Measurements from ENCODE around the gene LMNB1. TPM values are rescaled to one million over a fixed set of nuclear protein-coding genes. Genes with fewer than 3 reads are reported as not detected.
A peak's percentile ranks its signal among the peaks of the same experiment; 100 is the strongest.

The LMNB1 gene
- total and polyA plus RNA-seq, 2 of the 13 experiments (the other 11 are each of a cell fraction or from before 2014, with no cell fraction given): 12.5 to 159 TPM

- H3K79me2 ChIP-seq (ENCODE audit: insufficient read depth, low read length): no peaks in the 10 kb centered on the region
- in situ Hi-C loops (cut with HindIII; ENCODE audit: extremely low pct_ligation_motif_present, low pct_unique_long_range_greater_than_20kb) (no loop called here), intact Hi-C loops (cut with micrococcal nuclease; ENCODE audit: unreplicated experiment) (no loop called here)
- 89% methylated on average over 5 of the region's 5 CpGs for WGBS (ENCODE audit: low lambda C conversion rate)
- TF ChIP-seq ZNF484 (CRISPR knock-in tag; IDR thresholded peaks at IDR 0.05; ENCODE audit: borderline replicate concordance, low read depth): no peak
- no peak for TF ChIP-seq U2AF1 (optimal IDR thresholded peaks at IDR 0.05; ENCODE audit: low read depth, low read length)
- H3K4me2 ChIP-seq (ENCODE audit: low read depth, low read length): no peak overlapping the region
- no peak overlapping the region for H3K4me3 ChIP-seq (replicated peaks in 1 of 3; ENCODE audit: insufficient read depth in 1 of 3, low read depth in 2 of 3, low read length in 3 of 3)
- no peak overlapping the region for H3K9ac ChIP-seq (ENCODE audit: insufficient read depth, low read depth, low read length)
- no peaks in the 10 kb centered on the region for H3K4me1 ChIP-seq (ENCODE audit: insufficient read depth, low read length)
- ChIA-PET CTCF (ENCODE audit: low intra/inter-chr PET ratio, low total read pairs) (no interaction called here), POLR2A (no interaction called here)
- 0 out of 5 replicates have a peak, but pooled peaks cover 0 to 4% of the 10 kb centered on the region in 2 experiments for H3K36me3 ChIP-seq (replicated peaks in 1 of 2; ENCODE audit: control insufficient read depth in 1 of 2, insufficient read depth in 2 of 2, low read length in 2 of 2)
- no peaks in the 10 kb centered on the region for H3K27me3 ChIP-seq (ENCODE audit: control insufficient read depth in 1 of 2, insufficient read depth in 2 of 2, low read length in 2 of 2)
- H3K27ac ChIP-seq (ENCODE audit: extremely low read length, insufficient read depth, low read length): no peak overlapping the region
- H4K20me1 ChIP-seq (ENCODE audit: insufficient read depth, low read length): no peaks in the 10 kb centered on the region
- no TSS peak for BruUV-seq (replicated peaks)
- no peak overlapping the region for H2AFZ ChIP-seq (ENCODE audit: low read length)
- FAIRE-seq (no peak), DNase-seq (ENCODE audit: low spot score) (no peak), ATAC-seq (no peak)
- H3K9me3 ChIP-seq (ENCODE audit: low read length): no peaks in the 10 kb centered on the region
Measured at GRCh38 chr5:126881821-126882600, 105.1 kb downstream of the LMNB1 start.

GRCh38 chr5:126883564-126884245 is 106.8 kb downstream of the LMNB1 start:
- H3K79me2 ChIP-seq (ENCODE audit: insufficient read depth, low read length): no peaks in the 10 kb centered on the region
- ATAC-seq (0 out of 3 replicates have a peak, but pooled peaks have one; percentile 28), DNase-seq (ENCODE audit: low spot score) (no peak), FAIRE-seq (no peak)
- CTCF ChIA-PET (ENCODE audit: low intra/inter-chr PET ratio, low total read pairs): no interaction called here
- WGBS (ENCODE audit: low lambda C conversion rate): 86% methylated on average over 2 of the region's 2 CpGs
- no peaks in the 10 kb centered on the region for H4K20me1 ChIP-seq (ENCODE audit: insufficient read depth, low read length)
- H3K36me3 ChIP-seq (replicated peaks in 1 of 2; ENCODE audit: control insufficient read depth in 1 of 2, insufficient read depth in 2 of 2, low read length in 2 of 2): no peaks in the 10 kb centered on the region
- no peak overlapping the region for H3K4me2 ChIP-seq (ENCODE audit: low read depth, low read length)
- in situ Hi-C loops (cut with HindIII; ENCODE audit: extremely low pct_ligation_motif_present, low pct_unique_long_range_greater_than_20kb): no loop called here
- H3K9ac ChIP-seq (ENCODE audit: insufficient read depth, low read depth, low read length): no peak overlapping the region
- no peak overlapping the region for H3K4me3 ChIP-seq (replicated peaks in 1 of 3; ENCODE audit: insufficient read depth in 1 of 3, low read depth in 2 of 3, low read length in 3 of 3)
- no peaks in the 10 kb centered on the region for H3K27me3 ChIP-seq (ENCODE audit: control insufficient read depth in 1 of 2, insufficient read depth in 2 of 2, low read length in 2 of 2)
- H2AFZ ChIP-seq (ENCODE audit: low read length): no peak overlapping the region
- no peaks in the 10 kb centered on the region for H3K4me1 ChIP-seq (ENCODE audit: insufficient read depth, low read length)
- intact Hi-C loops (cut with micrococcal nuclease; ENCODE audit: unreplicated experiment): no loop called here
- H3K27ac ChIP-seq (ENCODE audit: extremely low read length, insufficient read depth, low read length): no peak overlapping the region
- H3K9me3 ChIP-seq (ENCODE audit: low read length): no peaks in the 10 kb centered on the region
- no TSS peak for BruUV-seq (replicated peaks)
- POLR2A ChIA-PET: no interaction called here
- TF ChIP-seq ZBTB42 (CRISPR knock-in tag; IDR thresholded peaks at IDR 0.05) (no peak), ZNF503 (CRISPR knock-in tag; IDR thresholded peaks at IDR 0.05) (no peak), MEIS2 (CRISPR knock-in tag; IDR thresholded peaks at IDR 0.05) (no peak), ZNF576 (CRISPR knock-in tag; IDR thresholded peaks at IDR 0.05) (no peak), ZNF326 (CRISPR knock-in tag; IDR thresholded peaks at IDR 0.05; ENCODE audit: borderline replicate concordance) (no peak), FIP1L1 (IDR thresholded peaks at IDR 0.05; ENCODE audit: borderline replicate concordance, insufficient read depth, low read depth, low read length) (no peak), CREBL2 (CRISPR knock-in tag; IDR thresholded peaks at IDR 0.05; ENCODE audit: borderline replicate concordance) (no peak), ZNF414 (CRISPR knock-in tag; IDR thresholded peaks at IDR 0.05) (no peak), TARDBP (CRISPR knock-in tag; IDR thresholded peaks at IDR 0.05) (no peak), GZF1 (CRISPR knock-in tag; IDR thresholded peaks at IDR 0.05) (no peak), ZNF816 (CRISPR knock-in tag; IDR thresholded peaks at IDR 0.05; ENCODE audit: borderline replicate concordance) (no peak), ZFAT (CRISPR knock-in tag; conservative IDR thresholded peaks at IDR 0.05) (no peak)
